Activated CD8-positive, alpha-beta memory T cell treated with anti-CD3 and anti-CD28 coated beads, Interleukin-2, amount 50 U/mL, for 24 hours (primary cell): ENCODE data around the gene CDH23.

Experiments used
- DNase-seq: peaks from one replicate; pipeline ENCODE4 v3.0.0-alpha.2; 2020; ENCODE audit errors: extremely low read depth

CDH23 gene

GRCh38 chr10:71659111-71659634, 262.5 kb downstream of the CDH23 start:
- DNase-seq: no peak

GRCh38 chr10:71659737-71660136, 263.0 kb downstream of the CDH23 start:
- no peak for DNase-seq

GRCh38 chr10:71660313-71660712, 263.6 kb downstream of the CDH23 start:
- no peak for DNase-seq

- DNase-seq: no peak
Observed at GRCh38 chr10:71661060-71661622, 264.4 kb downstream of the CDH23 start.

- DNase-seq: no peak
Observed at GRCh38 chr10:71661779-71662336, 265.1 kb downstream of the CDH23 start.

GRCh38 chr10:71663311-71663710, 266.6 kb downstream of the CDH23 start:
- DNase-seq: no peak

- DNase-seq: no peak
Observed at GRCh38 chr10:71664585-71664984, 267.9 kb downstream of the CDH23 start.

GRCh38 chr10:71665456-71665855, 268.7 kb downstream of the CDH23 start:
- no peak for DNase-seq

- DNase-seq: no peak
Observed at GRCh38 chr10:71666639-71667386, 270.1 kb downstream of the CDH23 start.

GRCh38 chr10:71667387-71667752, 270.6 kb downstream of the CDH23 start:
- DNase-seq: no peak

GRCh38 chr10:71671994-71672946, 275.6 kb downstream of the CDH23 start:
- no peak for DNase-seq

- no peak for DNase-seq
Observed at GRCh38 chr10:71675295-71675970, 278.7 kb downstream of the CDH23 start.

- DNase-seq: no peak
Observed at GRCh38 chr10:71677261-71677660, 280.5 kb downstream of the CDH23 start.

- no peak for DNase-seq
Observed at GRCh38 chr10:71678057-71678805, 281.5 kb downstream of the CDH23 start.

- no peak for DNase-seq
Observed at GRCh38 chr10:71679425-71679824, 282.7 kb downstream of the CDH23 start.

GRCh38 chr10:71681977-71682376, 285.3 kb downstream of the CDH23 start:
- no peak for DNase-seq

GRCh38 chr10:71683301-71683700, 286.6 kb downstream of the CDH23 start:
- no peak for DNase-seq

GRCh38 chr10:71684356-71685173, 287.8 kb downstream of the CDH23 start:
- DNase-seq: no peak

- no peak for DNase-seq
Observed at GRCh38 chr10:71685554-71686232, 289.0 kb downstream of the CDH23 start.
